Vagina (tissue), 2 donors: ENCODE measurements around the gene PHF5A.

Experiments
- CTCF ChIP-seq, 3 experiments: fragments of 450-650 bp in 2 of 3; fragments of 200-600 bp in 1 of 3; sonication (generic) in 1 of 3; IDR thresholded peaks; one replicate each; pipeline ENCODE4 v1.5.1; 2017 to 2019; ENCODE audit warnings: antibody characterized with exemption in 3 of 3, mild to moderate bottlenecking in 2 of 3, moderate library complexity in 2 of 3
- POLR2A ChIP-seq, 2 donors: fragments of 450-650 bp; IDR thresholded peaks; one replicate each; pipeline ENCODE4 v1.6.1; 2017; ENCODE audit warnings: antibody characterized with exemption in 2 of 2, mild to moderate bottlenecking in 2 of 2, moderate library complexity in 2 of 2
- POLR2AphosphoS5 ChIP-seq, 2 donors: sonication (generic); formaldehyde crosslinking; IDR thresholded peaks; one replicate each; pipeline ENCODE4 v1.9.0; 2017; ENCODE audit warnings: antibody characterized with exemption in 2 of 2, mild to moderate bottlenecking in 2 of 2, low read depth in 1 of 2; ENCODE audit not compliant: insufficient read depth in 1 of 2

- TF ChIP-seq POLR2A (IDR thresholded peaks at IDR 0.05) (no peak), CTCF (IDR thresholded peaks at IDR 0.05) (no peak), POLR2AphosphoS5 (IDR thresholded peaks at IDR 0.05; ENCODE audit: insufficient read depth in 1 of 2, low read depth in 1 of 2) (no peak)
Observed at GRCh38 chr22:41485033-41485432, 16.5 kb upstream of the PHF5A start.
